T47D (cell line): ENCODE measurements around the gene PDE6C.

Source experiments
- DNase-seq, 2 experiments: peaks; one replicate each; pipeline versions ENCODE4 v3.0.0 to v3.0.0-alpha.2; 2011 to 2012; ENCODE audit warnings: low read depth in 1 of 2, low spot score in 1 of 2
- JUND ChIP-seq: IDR thresholded peaks from 2 replicates; pipeline ENCODE4 v1.6.1; 2012; ENCODE audit warnings: low read depth
- in situ Hi-C: cut with HindIII; loops from 2 replicates; pipeline ENCODE4 v1.10.0; 2016; ENCODE audit warnings: low sequenced_read_pairs, low pct_unique_long_range_greater_than_20kb

The PDE6C gene

GRCh38 chr10:93612311-93612710, at the start of gene PDE6C:
TSS of gene PDE6C (plus strand) at chr10:93612537. CDS start at chr10:93612726, 189 bp downstream.
- no peak for DNase-seq
- in situ Hi-C loops = no loop called here
- no peak for TF ChIP-seq JUND

GRCh38 chr10:93565446-93565845, 46.9 kb upstream of the PDE6C start:
- no peak for TF ChIP-seq JUND
- no peak for DNase-seq
- in situ Hi-C loops = no loop called here

- TF ChIP-seq JUND = no peak
- peak; percentile 80 to 82 for DNase-seq
- in situ Hi-C loops = no loop called here
These were observed 45.7 kb upstream of the PDE6C start, which contains the start of gene FFAR4 for GRCh38 chr10:93566435-93567276. TSS of gene FFAR4 (plus strand) at chr10:93566665. CDS start at chr10:93566721, 56 bp downstream.

GRCh38 chr10:93567277-93568104, 44.8 kb upstream of the PDE6C start:
- in situ Hi-C loops = no loop called here
- TF ChIP-seq JUND = no peak
- no peak for DNase-seq

GRCh38 chr10:93568105-93568390, 44.3 kb upstream of the PDE6C start:
- in situ Hi-C loops = no loop called here
- no peak for DNase-seq
- TF ChIP-seq JUND = no peak

GRCh38 chr10:93570383-93570782, 42.0 kb upstream of the PDE6C start:
- in situ Hi-C loops = no loop called here
- no peak for DNase-seq
- no peak for TF ChIP-seq JUND

- in situ Hi-C loops = no loop called here
- no peak for TF ChIP-seq JUND
- DNase-seq = no peak
These were observed 39.7 kb upstream of the PDE6C start for GRCh38 chr10:93572606-93573005.

GRCh38 chr10:93573051-93573909, 39.1 kb upstream of the PDE6C start:
- in situ Hi-C loops = no loop called here
- TF ChIP-seq JUND = no peak
- no peak for DNase-seq

GRCh38 chr10:93573924-93574323, 38.4 kb upstream of the PDE6C start:
- in situ Hi-C loops = no loop called here
- TF ChIP-seq JUND = no peak
- no peak for DNase-seq

GRCh38 chr10:93576888-93577287, 35.4 kb upstream of the PDE6C start:
- no peak for DNase-seq
- in situ Hi-C loops = no loop called here
- no peak for TF ChIP-seq JUND

GRCh38 chr10:93577565-93577964, 34.8 kb upstream of the PDE6C start:
- no peak for TF ChIP-seq JUND
- no peak for DNase-seq
- in situ Hi-C loops = no loop called here

- TF ChIP-seq JUND = no peak
- peak in 1 of 2 experiments; percentile 28 for DNase-seq
- in situ Hi-C loops = no loop called here
These were observed 33.2 kb upstream of the PDE6C start for GRCh38 chr10:93579089-93579488.
